ENCODE measurements around the gene KCNF1.

Gene KCNF1

GRCh38 chr2:10919771-10920621, 8.3 kb downstream of the KCNF1 start:
- H2AFZ ChIP-seq, result no peak overlapping the region
- H3K27me3 ChIP-seq (ENCODE audit: control insufficient read depth, insufficient read depth, low read length), result no peaks in the 10 kb centered on the region
- no peaks in the 10 kb centered on the region for H3K4me1 ChIP-seq
- no peaks in the 10 kb centered on the region for H3K36me3 ChIP-seq (ENCODE audit: control insufficient read depth, insufficient read depth, low read length)
- H3K79me2 ChIP-seq, result no peaks in the 10 kb centered on the region
- H3K4me2 ChIP-seq (ENCODE audit: low read length), result no peak overlapping the region
- no peak overlapping the region for H3K27ac ChIP-seq
- TF ChIP-seq CTCF (IDR thresholded peaks at IDR 0.05), result no peak
- H3K9me3 ChIP-seq (ENCODE audit: control insufficient read depth, low read length), result no peaks in the 10 kb centered on the region
- H3K9ac ChIP-seq, result no peak overlapping the region
- no peak overlapping the region for H3K4me3 ChIP-seq (ENCODE audit: low read depth, low read length)

GRCh38 chr2:10920764-10921388, 9.1 kb downstream of the KCNF1 start:
- no peak overlapping the region for H3K9ac ChIP-seq
- H3K9me3 ChIP-seq (ENCODE audit: control insufficient read depth, low read length), result no peaks in the 10 kb centered on the region
- H3K27me3 ChIP-seq (ENCODE audit: control insufficient read depth, insufficient read depth, low read length), result peaks cover 4% of the 10 kb centered on the region
- H3K27ac ChIP-seq, result no peak overlapping the region
- H3K79me2 ChIP-seq, result no peaks in the 10 kb centered on the region
- TF ChIP-seq CTCF (IDR thresholded peaks at IDR 0.05), result no peak
- H3K36me3 ChIP-seq (ENCODE audit: control insufficient read depth, insufficient read depth, low read length), result no peaks in the 10 kb centered on the region
- no peak overlapping the region for H3K4me3 ChIP-seq (ENCODE audit: low read depth, low read length)
- no peak overlapping the region for H2AFZ ChIP-seq
- no peak overlapping the region for H3K4me2 ChIP-seq (ENCODE audit: low read length)
- H3K4me1 ChIP-seq, result no peaks in the 10 kb centered on the region

GRCh38 chr2:10921525-10921924, 9.8 kb downstream of the KCNF1 start:
- H3K4me3 ChIP-seq (ENCODE audit: low read depth, low read length), result no peak overlapping the region
- H3K27me3 ChIP-seq (ENCODE audit: control insufficient read depth, insufficient read depth, low read length), result peaks cover 4% of the 10 kb centered on the region
- no peak overlapping the region for H3K4me2 ChIP-seq (ENCODE audit: low read length)
- no peaks in the 10 kb centered on the region for H3K9me3 ChIP-seq (ENCODE audit: control insufficient read depth, low read length)
- no peaks in the 10 kb centered on the region for H3K4me1 ChIP-seq
- no peak for TF ChIP-seq CTCF (IDR thresholded peaks at IDR 0.05)
- H2AFZ ChIP-seq, result no peak overlapping the region
- H3K79me2 ChIP-seq, result no peaks in the 10 kb centered on the region
- H3K9ac ChIP-seq, result no peak overlapping the region
- H3K36me3 ChIP-seq (ENCODE audit: control insufficient read depth, insufficient read depth, low read length), result no peaks in the 10 kb centered on the region
- H3K27ac ChIP-seq, result no peak overlapping the region

GRCh38 chr2:10922307-10923007, 10.7 kb downstream of the KCNF1 start:
- H3K36me3 ChIP-seq (ENCODE audit: control insufficient read depth, insufficient read depth, low read length), result no peaks in the 10 kb centered on the region
- H3K27ac ChIP-seq, result no peak overlapping the region
- H2AFZ ChIP-seq, result no peak overlapping the region
- H3K27me3 ChIP-seq (ENCODE audit: control insufficient read depth, insufficient read depth, low read length), result peaks cover 4% of the 10 kb centered on the region
- no peaks in the 10 kb centered on the region for H3K9me3 ChIP-seq (ENCODE audit: control insufficient read depth, low read length)
- no peak overlapping the region for H3K9ac ChIP-seq
- no peak overlapping the region for H3K4me3 ChIP-seq (ENCODE audit: low read depth, low read length)
- no peak overlapping the region for H3K4me2 ChIP-seq (ENCODE audit: low read length)
- H3K4me1 ChIP-seq, result no peaks in the 10 kb centered on the region
- TF ChIP-seq CTCF (IDR thresholded peaks at IDR 0.05), result no peak
- no peaks in the 10 kb centered on the region for H3K79me2 ChIP-seq

All from parathyroid adenoma (tissue), 2 donors.